GM12878 (cell line): Measurements from ENCODE around the gene ICA1. TPM values are rescaled to one million over a fixed set of nuclear protein-coding genes. Genes with fewer than 3 reads are reported as not detected.

Experiments used
- BMI1 ChIP-seq: fragments of 450-650 bp; IDR thresholded peaks from 2 replicates; pipeline ENCODE4 v1.6.1; 2016; ENCODE audit warnings: mild to moderate bottlenecking, moderate library complexity, borderline replicate concordance
- CEBPB ChIP-seq, 2 experiments: fragments of 150-350 bp in 1 of 2; IDR thresholded peaks; 2 replicates each; pipeline ENCODE4 v1.6.1; 2012 to 2014; ENCODE audit warnings: low read depth in 2 of 2, low read length in 2 of 2, borderline replicate concordance in 1 of 2, inconsistent platforms in 1 of 2
- CEBPZ ChIP-seq: fragments of 150-350 bp; IDR thresholded peaks from 2 replicates; pipeline ENCODE4 v1.6.1; 2016; ENCODE audit warnings: low read depth, low read length
- FOXK2 ChIP-seq: fragments of 450-650 bp; IDR thresholded peaks from 2 replicates; pipeline ENCODE4 v1.6.1; 2017; ENCODE audit warnings: mild to moderate bottlenecking, moderate library complexity
- IRF5 ChIP-seq: fragments of 450-650 bp; IDR thresholded peaks from 2 replicates; pipeline ENCODE4 v1.6.1; 2017; ENCODE audit warnings: borderline replicate concordance
- JUNB ChIP-seq: IDR thresholded peaks from 2 replicates; pipeline ENCODE4 v1.6.1; 2016; ENCODE audit warnings: antibody characterized with exemption, mild to moderate bottlenecking
- LARP7 ChIP-seq: fragments of 450-650 bp; IDR thresholded peaks from 2 replicates; pipeline ENCODE4 v1.6.1; 2017; ENCODE audit warnings: mild to moderate bottlenecking
- NKRF ChIP-seq: fragments of 450-650 bp; conservative IDR thresholded peaks from 2 replicates; pipeline ENCODE4 v1.6.1; 2017; ENCODE audit warnings: mild to moderate bottlenecking, moderate library complexity
- PBX3 ChIP-seq: IDR thresholded peaks from 2 replicates; pipeline ENCODE4 v1.6.1; 2011; ENCODE audit warnings: mild to moderate bottlenecking, low read depth, low read length, moderate library complexity; ENCODE audit not compliant: insufficient replicate concordance
- RFX5 ChIP-seq: IDR thresholded peaks from 2 replicates; pipeline ENCODE4 v1.6.1; 2011; ENCODE audit warnings: low read depth, low read length, improper control_type of control experiment
- SMAD5 ChIP-seq: IDR thresholded peaks from 2 replicates; pipeline ENCODE4 v1.6.1; 2016; ENCODE audit warnings: antibody characterized with exemption, low read depth
- SREBF2 ChIP-seq: IDR thresholded peaks from 2 replicates; pipeline ENCODE4 v1.6.1; 2012; ENCODE audit warnings: mild to moderate bottlenecking, low read length
- STAT3 ChIP-seq: IDR thresholded peaks from 2 replicates; pipeline ENCODE4 v1.6.1; 2011; ENCODE audit warnings: low read depth, low read length, improper control_type of control experiment
- TCF3 ChIP-seq: IDR thresholded peaks from 2 replicates; pipeline ENCODE4 v1.6.1; 2012; ENCODE audit warnings: low read depth, mild to moderate bottlenecking, low read length, borderline replicate concordance; ENCODE audit not compliant: insufficient read depth
- USF2 ChIP-seq: IDR thresholded peaks from 2 replicates; pipeline ENCODE4 v1.6.1; 2011; ENCODE audit warnings: low read depth, low read length, improper control_type of control experiment, borderline replicate concordance
- ZNF207 ChIP-seq: fragments of 450-650 bp; IDR thresholded peaks from 2 replicates; pipeline ENCODE4 v1.6.1; 2014; ENCODE audit warnings: antibody characterized with exemption, mild to moderate bottlenecking, borderline replicate concordance
- ZNF217 ChIP-seq: fragments of 450-650 bp; IDR thresholded peaks from 2 replicates; pipeline ENCODE4 v1.6.1; 2017; ENCODE audit warnings: antibody characterized with exemption, mild to moderate bottlenecking
- polyA plus RNA-seq, 11 experiments: library from polyadenylated mRNA; depleted of rRNA in 4 of 11; unstranded in 6 of 11; stranded (reverse) in 5 of 11; fragments of >200 nt; fragmentation: Nextera tagmentation in 4 of 11; fragmentation: Illumina TruSeq in 1 of 11; extraction: Ambion mirVana in 4 of 11; extraction: Trizol in 1 of 11; gene quantifications; 1 replicate in 1 of 11; 2 replicates in 10 of 11; pipeline versions ENCODE4 v1.2.1 to v1.2.3, GENCODE V29; 2011 to 2016; ENCODE audit warnings: inconsistent platforms in 2 of 11, missing spikeins in 2 of 11, low read depth in 1 of 11
- total RNA-seq, 4 experiments: library from RNA; depleted of rRNA in 3 of 4; stranded (reverse); fragments of >200 nt in 3 of 4; fragmentation: Illumina TruSeq in 1 of 4; extraction: Trizol in 1 of 4; gene quantifications; 2 replicates each; pipeline versions ENCODE4 v1.2.1 to v1.2.3, GENCODE V29; 2013 to 2021

The ICA1 gene
- total and polyA plus RNA-seq, 10 of the 15 experiments (the other 5 are each of a cell fraction or from before 2014, with no cell fraction given): 1.3 to 35.1 (median 3.3) TPM

- TF ChIP-seq SMAD5 (peak; percentile 76; the same call in 1 of the 2 replicates), LARP7 (no peak; the same call in 1 of the 2 replicates), ZNF217 (no peak), IRF5 (no peak), BMI1 (no peak), CEBPB (IDR thresholded peaks at IDR 0.05; ENCODE audit: borderline replicate concordance in 1 of 2, low read depth in 2 of 2, low read length in 2 of 2) (no peak), ZNF207 (peak; percentile 18; the same call in 1 of the 2 replicates), TCF3 (peak; percentile 65; the same call in 1 of the 2 replicates), NKRF (no peak), CEBPZ (no peak), SREBF2 (no peak), STAT3 (0 out of 2 replicates have a peak, but pooled peaks have one; percentile 12), FOXK2 (no peak), RFX5 (no peak), PBX3 (no peak), USF2 (no peak), JUNB (no peak)
Measured at GRCh38 chr7:8176370-8177081, 85.4 kb downstream of the ICA1 start (continued).
